Measurements from ENCODE around the gene CELSR2. TPM values are rescaled to one million over a fixed set of nuclear protein-coding genes. Genes with fewer than 3 reads are reported as not detected.

Gene CELSR2
- total RNA-seq, 6 experiments from 2014 or later, result 1.2 to 1.7 (median 1.4) TPM

- no peak for DNase-seq
- peaks cover 15% of the 10 kb centered on the region for H3K36me3 Mint-ChIP-seq (ENCODE audit: low read depth)
- H3K27ac Mint-ChIP-seq, result no peak overlapping the region
- H3K27me3 Mint-ChIP-seq (ENCODE audit: insufficient read depth), result peaks cover 2% of the 10 kb centered on the region
- no peak for TF ChIP-seq CTCF (IDR thresholded peaks at IDR 0.05)
- H3K9me3 Mint-ChIP-seq, result no peaks in the 10 kb centered on the region
- H3K4me3 Mint-ChIP-seq, result no peak overlapping the region
- peaks cover 7% of the 10 kb centered on the region; the same call in 1 of the 2 replicates for H3K4me1 Mint-ChIP-seq (ENCODE audit: low read depth)
These were observed 14.2 kb upstream of the CELSR2 start for GRCh38 chr1:109235137-109235536.

- no peak for TF ChIP-seq CTCF (IDR thresholded peaks at IDR 0.05)
- H3K36me3 Mint-ChIP-seq (ENCODE audit: low read depth), result peaks cover 5% of the 10 kb centered on the region; the same call in 1 of the 2 replicates
- peaks cover 2% of the 10 kb centered on the region for H3K27me3 Mint-ChIP-seq (ENCODE audit: insufficient read depth)
- H3K27ac Mint-ChIP-seq, result no peak overlapping the region
- no peak for DNase-seq
- no peaks in the 10 kb centered on the region for H3K9me3 Mint-ChIP-seq
- H3K4me1 Mint-ChIP-seq (ENCODE audit: low read depth), result peaks cover 24% of the 10 kb centered on the region
- no peak overlapping the region for H3K4me3 Mint-ChIP-seq
These were observed 11.8 kb upstream of the CELSR2 start for GRCh38 chr1:109237512-109237911.

GRCh38 chr1:109238382-109238781, 11.0 kb upstream of the CELSR2 start:
- peaks cover 26% of the 10 kb centered on the region for H3K4me1 Mint-ChIP-seq (ENCODE audit: low read depth)
- peaks cover 5% of the 10 kb centered on the region; the same call in 1 of the 2 replicates for H3K36me3 Mint-ChIP-seq (ENCODE audit: low read depth)
- no peaks in the 10 kb centered on the region for H3K9me3 Mint-ChIP-seq
- H3K27me3 Mint-ChIP-seq (ENCODE audit: insufficient read depth), result peaks cover 2% of the 10 kb centered on the region
- TF ChIP-seq CTCF (IDR thresholded peaks at IDR 0.05), result no peak
- H3K4me3 Mint-ChIP-seq, result no peak overlapping the region
- DNase-seq, result no peak
- no peak overlapping the region for H3K27ac Mint-ChIP-seq

GRCh38 chr1:109239047-109239408, 10.3 kb upstream of the CELSR2 start:
- Mint-ChIP-seq H3K9me3 (no peaks in the 10 kb centered on the region), H3K36me3 (ENCODE audit: low read depth) (peaks cover 5% of the 10 kb centered on the region; the same call in 1 of the 2 replicates), H3K27ac (no peak overlapping the region; the same call in 1 of the 2 replicates), H3K4me1 (ENCODE audit: low read depth) (peaks cover 26% of the 10 kb centered on the region), H3K4me3 (no peak overlapping the region), H3K27me3 (ENCODE audit: insufficient read depth) (peaks cover 2% of the 10 kb centered on the region)
- no peak for TF ChIP-seq CTCF (IDR thresholded peaks at IDR 0.05)
- DNase-seq, result no peak

- Mint-ChIP-seq H3K4me3 (no peak overlapping the region), H3K4me1 (ENCODE audit: low read depth) (peaks cover 26% of the 10 kb centered on the region), H3K27me3 (ENCODE audit: insufficient read depth) (peaks cover 2% of the 10 kb centered on the region), H3K36me3 (ENCODE audit: low read depth) (peaks cover 5% of the 10 kb centered on the region; the same call in 1 of the 2 replicates), H3K27ac (peak overlapping the region; percentile 34), H3K9me3 (no peaks in the 10 kb centered on the region)
- peak; percentile 78 for TF ChIP-seq CTCF (IDR thresholded peaks at IDR 0.05)
- DNase-seq, result peak; percentile 37
These were observed 9.8 kb upstream of the CELSR2 start for GRCh38 chr1:109239409-109240068.

Measured in HFFc6 (cell line).